Lower leg skin (tissue), 4 donors: ENCODE data around the gene C10orf71. TPM values are rescaled to one million over a fixed set of nuclear protein-coding genes. Genes with fewer than 3 reads are reported as not detected.

Experiments
- DNase-seq, 2 donors: peaks; one replicate each; pipeline ENCODE4 v3.0.0-alpha.2; 2019; ENCODE audit warnings: low spot score in 2 of 2
- H3K4me3 ChIP-seq: fragments of 200-600 bp; sonication (generic); 2 replicates; pipeline ENCODE4 v1.5.1; 2017; ENCODE audit warnings: mild to moderate bottlenecking, low read depth; ENCODE audit not compliant: poor library complexity, severe bottlenecking
- CTCF ChIP-seq, 3 donors: fragments of 450-650 bp; IDR thresholded peaks; one replicate each; pipeline ENCODE4 v1.5.1; 2016; ENCODE audit warnings: antibody characterized with exemption in 3 of 3, mild to moderate bottlenecking in 3 of 3, moderate library complexity in 2 of 3
- POLR2A ChIP-seq, 2 donors: fragments of 450-650 bp; IDR thresholded peaks; one replicate each; pipeline ENCODE4 v1.6.1; 2016 to 2017; ENCODE audit warnings: antibody characterized with exemption in 2 of 2, mild to moderate bottlenecking in 1 of 2, moderate library complexity in 1 of 2
- WGBS, 2 donors: methylation state at CpG; one replicate each; pipeline ENCODE4 v1.1.5; 2018; 5-methylcytosine and 5-hydroxymethylcytosine counted together
- intact Hi-C: fragments of 100-400 bp; cut with DNase I; formaldehyde crosslinking; loops from one replicate; pipeline ENCODE4 v1.15.0; 2023; ENCODE audit warnings: low total_unique reads
- total RNA-seq, 4 donors: library from RNA; depleted of rRNA; stranded (reverse); fragments of >200 nt; gene quantifications; one replicate each; pipeline ENCODE4 v1.1.0, GENCODE V29; 2016

The C10orf71 gene
- total RNA-seq, 4 donors from 2014 or later = not detected

GRCh38 chr10:49314806-49315205 is 15.8 kb downstream of the C10orf71 start:
- 88 to 92% methylated on average over 5 of the region's 5 CpGs for WGBS, 2 donors
- intact Hi-C loops = no loop called here

GRCh38 chr10:49318028-49318427 is 19.1 kb downstream of the C10orf71 start:
- no peak overlapping the region for H3K4me3 ChIP-seq
- DNase-seq = peak in 1 of 2 donors; percentile 14
- WGBS, 2 donors = 79 to 86% methylated on average over 6 of the region's 6 CpGs
- intact Hi-C loops = no loop called here
- TF ChIP-seq CTCF (IDR thresholded peaks at IDR 0.05) = no peak
- TF ChIP-seq POLR2A (IDR thresholded peaks at IDR 0.05) = no peak

More at GRCh38 chr10:49314806-49315205, 15.8 kb downstream of the C10orf71 start:
- H3K4me3 ChIP-seq = no peak overlapping the region
- DNase-seq = peak in 1 of 2 donors; percentile 32
- TF ChIP-seq CTCF (IDR thresholded peaks at IDR 0.05) (no peak), POLR2A (IDR thresholded peaks at IDR 0.05) (no peak)

- no peak overlapping the region for H3K4me3 ChIP-seq
- peak in 1 of 2 donors; percentile 40 for DNase-seq
- no peak for TF ChIP-seq POLR2A (IDR thresholded peaks at IDR 0.05)
- TF ChIP-seq CTCF (IDR thresholded peaks at IDR 0.05) = no peak
- intact Hi-C loops = no loop called here
Observed at GRCh38 chr10:49318755-49319154, 19.8 kb downstream of the C10orf71 start.

- H3K4me3 ChIP-seq = no peak overlapping the region
- TF ChIP-seq POLR2A (IDR thresholded peaks at IDR 0.05) = no peak
- no peak for TF ChIP-seq CTCF (IDR thresholded peaks at IDR 0.05)
- DNase-seq = no peak
- WGBS, 2 donors = 93 to 94% methylated on average over 1 of the region's 1 CpG
- intact Hi-C loops = no loop called here
Observed at GRCh38 chr10:49319206-49319605, 20.2 kb downstream of the C10orf71 start.

- WGBS, 2 donors = 96 to 97% methylated on average over 2 of the region's 2 CpGs
- no peak overlapping the region for H3K4me3 ChIP-seq
- DNase-seq = peak in 1 of 2 donors; percentile 32
- TF ChIP-seq POLR2A (IDR thresholded peaks at IDR 0.05) (no peak), CTCF (IDR thresholded peaks at IDR 0.05) (no peak)
- intact Hi-C loops = no loop called here
Observed at GRCh38 chr10:49320191-49320590, 21.2 kb downstream of the C10orf71 start.

GRCh38 chr10:49321021-49321420 is 22.1 kb downstream of the C10orf71 start:
- WGBS, 2 donors = 69 to 73% methylated on average over 3 of the region's 3 CpGs
- intact Hi-C loops = no loop called here
- DNase-seq = peak in 1 of 2 donors; percentile 36
- TF ChIP-seq POLR2A (IDR thresholded peaks at IDR 0.05) = no peak
- no peak for TF ChIP-seq CTCF (IDR thresholded peaks at IDR 0.05)
- H3K4me3 ChIP-seq = no peak overlapping the region
